ENCODE results near the gene SYNPO. TPM values are rescaled to one million over a fixed set of nuclear protein-coding genes. Genes with fewer than 3 reads are reported as not detected.
A peak's percentile ranks its signal among the peaks of the same experiment; 100 is the strongest.

SYNPO gene
- total RNA-seq, 4 donors from 2014 or later, result 15.5 to 89.4 (median 41.8) TPM

DNA sequence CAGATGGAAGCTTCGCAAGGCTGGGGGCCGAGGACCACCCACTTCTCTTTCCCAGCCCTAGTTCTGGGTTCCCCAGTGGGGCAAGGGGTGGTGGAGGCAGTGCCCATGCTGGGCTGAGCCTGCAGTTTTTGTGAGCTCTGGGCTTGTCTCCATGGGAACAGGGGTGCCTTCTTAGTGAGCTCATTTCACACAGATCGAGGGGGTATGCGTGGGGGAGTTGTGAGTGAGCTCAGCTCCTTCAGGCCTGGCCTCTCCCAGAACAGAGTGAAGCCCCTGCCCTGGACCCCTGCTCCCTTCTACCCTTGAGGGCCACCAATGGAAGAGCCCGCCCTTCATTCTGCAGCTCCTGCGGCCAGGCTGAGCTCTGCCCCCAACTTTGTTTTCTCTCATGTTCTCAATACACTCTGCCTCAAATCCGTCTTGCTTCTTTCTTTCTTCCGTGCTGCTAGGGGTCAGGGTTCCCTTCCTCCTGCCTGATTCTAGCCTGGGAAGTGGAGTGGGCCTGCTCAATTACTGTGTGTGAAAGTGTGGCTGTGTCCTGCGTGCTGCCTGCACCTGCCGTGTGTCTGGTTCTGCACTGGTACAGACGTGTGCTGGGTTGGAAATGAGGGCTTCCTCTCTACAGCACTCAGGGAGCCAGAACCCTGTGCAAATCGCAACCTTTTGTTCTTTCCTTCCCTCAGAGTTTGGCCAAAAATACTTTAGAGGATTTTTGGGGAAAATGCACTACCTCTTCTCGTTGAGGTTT, 11.6 kb downstream of the SYNPO start:
- H3K36me3 ChIP-seq, result no peaks in the 10 kb centered on the region
- H3K27ac ChIP-seq, result peak overlapping the region in 1 of 4 donors; percentile 6
- intact Hi-C loops (cut with DNase I; ENCODE audit: low total_unique reads) (loop anchor here (10.0 kb wide), 1 partner anchor 197 kb away; no protein-coding TSS in a partner anchor), in situ Hi-C loops (cut with MboI; ENCODE audit: low pct_ligation_motif_present in 1 of 4, low pct_unique_long_range_greater_than_20kb in 1 of 4, low sequenced_read_pairs in 3 of 4) (loop anchor here (5.0 to 25.0 kb wide), 4 partner anchors 85 to 190 kb away; no protein-coding TSS in a partner anchor)
- no peaks in the 10 kb centered on the region for H3K27me3 ChIP-seq
- H3K4me1 ChIP-seq, result peaks cover 0 to 14% (median 10%) of the 10 kb centered on the region in 4 donors
- H3K4me3 ChIP-seq, result no peak overlapping the region
- 83 to 87% methylated on average over 5 to 13 of the region's 13 CpGs for WGBS, 2 donors (ENCODE audit: low coverage in 1 of 2)
- no peak for DNase-seq
- no peaks in the 10 kb centered on the region for H3K9me3 ChIP-seq
- TF ChIP-seq POLR2A (IDR thresholded peaks at IDR 0.05), result no peak
- no peak for TF ChIP-seq POLR2AphosphoS5 (IDR thresholded peaks at IDR 0.05)
- no peak for TF ChIP-seq EP300 (IDR thresholded peaks at IDR 0.05; ENCODE audit: low read depth)
- TF ChIP-seq, protein P1, sequence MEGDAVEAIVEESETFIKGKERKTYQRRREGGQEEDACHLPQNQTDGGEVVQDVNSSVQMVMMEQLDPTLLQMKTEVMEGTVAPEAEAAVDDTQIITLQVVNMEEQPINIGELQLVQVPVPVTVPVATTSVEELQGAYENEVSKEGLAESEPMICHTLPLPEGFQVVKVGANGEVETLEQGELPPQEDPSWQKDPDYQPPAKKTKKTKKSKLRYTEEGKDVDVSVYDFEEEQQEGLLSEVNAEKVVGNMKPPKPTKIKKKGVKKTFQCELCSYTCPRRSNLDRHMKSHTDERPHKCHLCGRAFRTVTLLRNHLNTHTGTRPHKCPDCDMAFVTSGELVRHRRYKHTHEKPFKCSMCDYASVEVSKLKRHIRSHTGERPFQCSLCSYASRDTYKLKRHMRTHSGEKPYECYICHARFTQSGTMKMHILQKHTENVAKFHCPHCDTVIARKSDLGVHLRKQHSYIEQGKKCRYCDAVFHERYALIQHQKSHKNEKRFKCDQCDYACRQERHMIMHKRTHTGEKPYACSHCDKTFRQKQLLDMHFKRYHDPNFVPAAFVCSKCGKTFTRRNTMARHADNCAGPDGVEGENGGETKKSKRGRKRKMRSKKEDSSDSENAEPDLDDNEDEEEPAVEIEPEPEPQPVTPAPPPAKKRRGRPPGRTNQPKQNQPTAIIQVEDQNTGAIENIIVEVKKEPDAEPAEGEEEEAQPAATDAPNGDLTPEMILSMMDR (IDR thresholded peaks at IDR 0.05), result no peak

DNA sequence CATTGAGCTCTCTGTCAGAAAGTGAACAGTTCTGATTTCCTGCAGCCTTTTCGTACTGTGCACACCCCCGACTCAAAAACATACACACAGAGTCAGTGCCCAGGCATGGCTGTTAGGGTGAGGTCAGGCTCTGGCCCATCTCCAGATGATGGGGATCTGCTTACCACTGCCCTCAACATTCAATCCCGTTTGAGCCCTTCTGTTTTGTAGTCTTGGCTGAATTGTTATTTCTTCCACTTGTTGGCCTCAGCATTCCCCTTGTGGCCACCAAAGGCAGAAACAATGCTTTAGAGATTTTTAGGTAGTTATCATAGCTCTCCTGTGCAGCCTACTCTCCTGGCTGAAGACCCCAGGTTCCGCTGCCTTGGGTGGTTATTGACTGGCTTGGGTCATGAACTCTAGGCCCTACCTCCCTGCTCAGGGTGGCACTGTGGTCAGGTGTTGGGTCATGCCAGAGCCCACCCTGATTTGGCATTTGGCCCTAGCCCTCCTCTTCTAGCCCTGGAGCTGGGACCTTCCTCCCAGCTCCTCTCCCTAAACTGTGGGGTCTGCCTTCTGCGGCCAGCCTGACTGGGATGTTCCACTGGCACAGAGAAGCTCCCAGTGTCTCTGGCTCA, 12.8 kb downstream of the SYNPO start:
- 71% methylated on average over 5 of the region's 5 CpGs; no CpG with 5 or more reads in 1 of the 2 donors for WGBS, 2 donors (ENCODE audit: low coverage in 1 of 2)
- in situ Hi-C loops (cut with MboI; ENCODE audit: low pct_ligation_motif_present in 1 of 4, low pct_unique_long_range_greater_than_20kb in 1 of 4, low sequenced_read_pairs in 3 of 4), result loop anchor here (5.0 to 25.0 kb wide), 4 partner anchors 86 to 191 kb away; no protein-coding TSS in a partner anchor
- Histone ChIP-seq H3K4me1 (peaks cover 0 to 23% (median 17%) of the 10 kb centered on the region in 4 donors), H3K36me3 (no peaks in the 10 kb centered on the region), H3K4me3 (no peak overlapping the region), H3K9me3 (no peaks in the 10 kb centered on the region), H3K27me3 (no peaks in the 10 kb centered on the region), H3K27ac (peak overlapping the region in 2 of 4 donors; percentile 30 to 53)
- no peak for TF ChIP-seq POLR2A (IDR thresholded peaks at IDR 0.05)
- DNase-seq, result no peak
- intact Hi-C loops (cut with DNase I; ENCODE audit: low total_unique reads), result loop anchor here (10.0 kb wide), 1 partner anchor 198 kb away; no protein-coding TSS in a partner anchor

DNA sequence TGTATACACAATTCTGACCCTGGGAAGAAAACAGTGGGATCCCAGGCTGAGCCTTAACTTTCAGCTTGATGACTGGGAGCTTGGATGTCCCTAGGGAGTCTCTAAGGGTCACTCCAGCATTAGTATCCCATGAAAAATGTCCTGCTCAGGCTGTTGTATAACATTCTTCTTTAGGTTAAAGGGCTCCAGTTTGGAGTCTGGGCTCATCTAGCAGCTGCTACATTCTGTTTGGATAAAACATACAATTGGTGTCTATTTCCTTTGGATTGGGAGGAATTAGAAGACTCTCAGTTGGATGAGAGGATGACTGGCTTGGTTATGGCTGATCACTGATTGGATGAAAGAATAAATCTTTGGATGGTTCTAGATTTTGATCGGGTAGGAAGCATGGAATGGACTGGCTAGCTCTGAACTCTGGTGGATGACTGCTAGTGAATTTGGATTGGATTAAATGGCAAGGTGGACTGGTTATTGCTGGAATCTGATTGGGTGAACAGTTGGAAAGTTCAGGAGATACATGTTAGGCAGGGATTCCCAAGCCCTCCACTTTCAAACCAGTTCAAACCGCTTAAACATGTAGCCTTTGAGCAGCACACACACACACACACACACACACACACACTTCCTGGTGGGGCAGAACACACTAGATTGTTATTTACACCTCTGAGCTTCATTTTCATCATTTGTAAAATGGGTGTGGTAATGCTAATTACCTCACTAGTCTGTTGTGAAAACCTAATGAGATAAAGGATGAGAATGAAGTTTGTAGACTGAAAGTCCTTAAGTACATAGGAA, 13.5 kb downstream of the SYNPO start:
- peak overlapping the region in 2 of 4 donors; percentile 30 to 53 for H3K27ac ChIP-seq
- in situ Hi-C loops (cut with MboI; ENCODE audit: low pct_ligation_motif_present in 1 of 4, low pct_unique_long_range_greater_than_20kb in 1 of 4, low sequenced_read_pairs in 3 of 4), result loop anchor here (5.0 to 25.0 kb wide), 4 partner anchors 87 to 192 kb away; no protein-coding TSS in a partner anchor
- intact Hi-C loops (cut with DNase I; ENCODE audit: low total_unique reads), result loop anchor here (10.0 kb wide), 1 partner anchor 199 kb away; no protein-coding TSS in a partner anchor
- no peaks in the 10 kb centered on the region for H3K36me3 ChIP-seq
- H3K4me1 ChIP-seq, result peaks cover 0 to 23% (median 17%) of the 10 kb centered on the region in 4 donors
- H3K4me3 ChIP-seq, result no peak overlapping the region
- 86 to 89% methylated on average over 1 to 2 of the region's 2 CpGs for WGBS, 2 donors (ENCODE audit: low coverage in 1 of 2)
- H3K27me3 ChIP-seq, result no peaks in the 10 kb centered on the region
- DNase-seq, result no peak
- H3K9me3 ChIP-seq, result no peaks in the 10 kb centered on the region
- no peak for TF ChIP-seq POLR2A (IDR thresholded peaks at IDR 0.05)
- TF ChIP-seq, protein P1 (IDR thresholded peaks at IDR 0.05), result no peak
- no peak for TF ChIP-seq POLR2AphosphoS5 (IDR thresholded peaks at IDR 0.05)
- TF ChIP-seq EP300 (IDR thresholded peaks at IDR 0.05; ENCODE audit: low read depth), result no peak

DNA sequence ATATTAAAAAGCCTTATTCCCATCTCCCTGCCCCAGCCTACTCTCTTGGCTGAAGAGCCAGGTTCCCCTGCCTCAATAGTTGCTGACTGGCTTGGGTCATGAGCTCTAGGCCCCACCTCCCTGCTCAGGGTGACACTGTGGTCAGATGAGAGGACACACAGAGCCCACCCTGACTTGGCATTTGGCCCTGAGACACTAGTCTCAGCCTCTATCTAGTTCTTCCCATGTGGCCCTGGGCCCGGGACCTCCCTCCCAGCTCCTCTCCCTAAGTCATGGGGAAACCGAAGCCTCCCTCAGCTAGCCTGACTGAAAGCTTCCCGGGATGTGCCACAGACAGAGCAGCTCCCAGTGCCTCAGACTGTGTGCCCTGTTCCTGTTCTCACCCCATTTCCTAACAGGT, 14.8 kb downstream of the SYNPO start:
- no peak overlapping the region for H3K4me3 ChIP-seq
- 86% methylated on average over 3 of the region's 3 CpGs; no CpG with 5 or more reads in 1 of the 2 donors for WGBS, 2 donors (ENCODE audit: low coverage in 1 of 2)
- in situ Hi-C loops (cut with MboI; ENCODE audit: low pct_ligation_motif_present in 1 of 4, low pct_unique_long_range_greater_than_20kb in 1 of 4, low sequenced_read_pairs in 3 of 4), result loop anchor here (5.0 to 25.0 kb wide), 3 partner anchors 93 to 193 kb away; no protein-coding TSS in a partner anchor
- intact Hi-C loops (cut with DNase I; ENCODE audit: low total_unique reads), result loop anchor here (5.0 to 10.0 kb wide), 2 partner anchors 93 to 200 kb away; no protein-coding TSS in a partner anchor
- H3K9me3 ChIP-seq, result no peaks in the 10 kb centered on the region
- H3K4me1 ChIP-seq, result peaks cover 0 to 23% (median 17%) of the 10 kb centered on the region in 4 donors
- DNase-seq, result no peak
- H3K27ac ChIP-seq, result no peak overlapping the region
- H3K27me3 ChIP-seq, result no peaks in the 10 kb centered on the region
- TF ChIP-seq POLR2A (IDR thresholded peaks at IDR 0.05) (no peak), POLR2AphosphoS5 (IDR thresholded peaks at IDR 0.05) (no peak), EP300 (IDR thresholded peaks at IDR 0.05; ENCODE audit: low read depth) (no peak)
- TF ChIP-seq, protein P1 (IDR thresholded peaks at IDR 0.05), result no peak
- no peaks in the 10 kb centered on the region for H3K36me3 ChIP-seq

Data from transverse colon (tissue), 4 donors.